Lower leg skin (tissue), 4 donors: Measurements from ENCODE around the gene LYZL2. TPM values are rescaled to one million over a fixed set of nuclear protein-coding genes. Genes with fewer than 3 reads are reported as not detected.
"Not testable (repeated sequence)": the region's sequence is repeated elsewhere in the genome, so short reads cannot be mapped to it uniquely, and the experiment has no call there.

Source experiments
- DNase-seq, 2 donors: peaks; one replicate each; pipeline ENCODE4 v3.0.0-alpha.2; 2019; ENCODE audit warnings: low spot score in 2 of 2
- H3K4me3 ChIP-seq: fragments of 200-600 bp; sonication (generic); 2 replicates; pipeline ENCODE4 v1.5.1; 2017; ENCODE audit warnings: mild to moderate bottlenecking, low read depth; ENCODE audit not compliant: poor library complexity, severe bottlenecking
- POLR2A ChIP-seq, 2 donors: fragments of 450-650 bp; IDR thresholded peaks; one replicate each; pipeline ENCODE4 v1.6.1; 2016 to 2017; ENCODE audit warnings: antibody characterized with exemption in 2 of 2, mild to moderate bottlenecking in 1 of 2, moderate library complexity in 1 of 2
- WGBS, 2 donors: methylation state at CpG; one replicate each; pipeline ENCODE4 v1.1.5; 2018; 5-methylcytosine and 5-hydroxymethylcytosine counted together
- intact Hi-C: fragments of 100-400 bp; cut with DNase I; formaldehyde crosslinking; loops from one replicate; pipeline ENCODE4 v1.15.0; 2023; ENCODE audit warnings: low total_unique reads
- total RNA-seq, 4 donors: library from RNA; depleted of rRNA; stranded (reverse); fragments of >200 nt; gene quantifications; one replicate each; pipeline ENCODE4 v1.1.0, GENCODE V29; 2016
- TF ChIP-seq, protein P1 (sequence below), 3 donors: fragments of 450-650 bp; IDR thresholded peaks; one replicate each; pipeline ENCODE4 v1.5.1; 2016; ENCODE audit warnings: antibody characterized with exemption in 3 of 3, mild to moderate bottlenecking in 3 of 3, moderate library complexity in 2 of 3

The LYZL2 gene
- total RNA-seq, 4 donors from 2014 or later: not detected

DNA sequence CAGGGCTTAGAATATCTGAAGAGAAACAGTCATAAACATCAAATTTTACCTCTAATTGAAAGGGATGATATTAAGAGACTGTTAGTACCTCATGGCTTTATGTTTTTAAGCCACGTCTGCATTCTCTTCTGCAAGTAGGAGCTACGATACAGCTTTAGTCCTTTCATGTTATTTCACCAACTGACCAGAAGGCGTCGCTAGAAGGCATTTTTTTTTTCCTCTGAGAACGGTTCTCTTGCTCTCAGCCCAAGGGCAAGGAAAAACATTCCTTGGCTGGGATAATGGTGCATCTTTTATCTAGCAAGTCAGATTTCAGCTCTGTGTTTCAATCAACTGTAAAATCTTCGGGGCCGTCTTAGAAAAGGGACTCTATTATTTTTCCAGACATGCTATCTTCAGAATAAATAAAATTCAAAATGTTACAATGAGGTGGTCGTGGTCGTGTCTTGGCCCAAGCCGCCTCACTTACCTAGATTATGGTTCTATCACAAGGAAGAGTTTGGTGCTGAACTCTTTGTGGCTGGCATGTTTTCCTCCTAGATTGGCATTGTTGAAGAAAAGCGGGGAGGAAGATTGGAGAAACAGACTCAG lies 41.6 kb upstream of the LYZL2 start:
- peak in 1 of 2 donors; percentile 25 for DNase-seq
- 33% methylated on average over 11 of the region's 11 CpGs for WGBS, 2 donors
- TF ChIP-seq POLR2A (IDR thresholded peaks at IDR 0.05): no peak
- TF ChIP-seq, protein P1, sequence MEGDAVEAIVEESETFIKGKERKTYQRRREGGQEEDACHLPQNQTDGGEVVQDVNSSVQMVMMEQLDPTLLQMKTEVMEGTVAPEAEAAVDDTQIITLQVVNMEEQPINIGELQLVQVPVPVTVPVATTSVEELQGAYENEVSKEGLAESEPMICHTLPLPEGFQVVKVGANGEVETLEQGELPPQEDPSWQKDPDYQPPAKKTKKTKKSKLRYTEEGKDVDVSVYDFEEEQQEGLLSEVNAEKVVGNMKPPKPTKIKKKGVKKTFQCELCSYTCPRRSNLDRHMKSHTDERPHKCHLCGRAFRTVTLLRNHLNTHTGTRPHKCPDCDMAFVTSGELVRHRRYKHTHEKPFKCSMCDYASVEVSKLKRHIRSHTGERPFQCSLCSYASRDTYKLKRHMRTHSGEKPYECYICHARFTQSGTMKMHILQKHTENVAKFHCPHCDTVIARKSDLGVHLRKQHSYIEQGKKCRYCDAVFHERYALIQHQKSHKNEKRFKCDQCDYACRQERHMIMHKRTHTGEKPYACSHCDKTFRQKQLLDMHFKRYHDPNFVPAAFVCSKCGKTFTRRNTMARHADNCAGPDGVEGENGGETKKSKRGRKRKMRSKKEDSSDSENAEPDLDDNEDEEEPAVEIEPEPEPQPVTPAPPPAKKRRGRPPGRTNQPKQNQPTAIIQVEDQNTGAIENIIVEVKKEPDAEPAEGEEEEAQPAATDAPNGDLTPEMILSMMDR (IDR thresholded peaks at IDR 0.05): no peak
- intact Hi-C loops: no loop called here
- H3K4me3 ChIP-seq: no peak overlapping the region

DNA sequence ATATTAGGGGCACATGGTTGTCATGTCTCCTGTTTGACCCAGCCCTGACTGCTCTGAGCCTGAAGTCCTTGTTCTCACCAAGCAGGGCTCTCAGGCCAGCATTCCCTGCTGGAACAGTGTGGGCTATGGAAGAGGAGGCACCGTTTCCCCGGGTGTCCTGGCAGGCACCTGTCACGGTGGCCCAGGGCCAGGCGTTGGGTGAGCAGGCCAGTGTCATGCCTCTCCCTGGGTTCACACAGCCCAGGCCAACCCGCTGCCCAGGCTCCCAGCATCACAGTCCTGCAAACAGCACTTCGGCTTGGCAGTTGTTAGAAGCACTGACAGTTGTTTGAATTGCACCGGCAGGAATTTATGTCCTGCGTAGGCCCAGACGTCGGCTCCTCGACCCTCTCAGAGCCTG lies 38.4 kb upstream of the LYZL2 start:
- H3K4me3 ChIP-seq, intact Hi-C loops, DNase-seq: not testable (repeated sequence)
- 76 to 81% methylated on average over 11 of the region's 11 CpGs for WGBS, 2 donors

DNA sequence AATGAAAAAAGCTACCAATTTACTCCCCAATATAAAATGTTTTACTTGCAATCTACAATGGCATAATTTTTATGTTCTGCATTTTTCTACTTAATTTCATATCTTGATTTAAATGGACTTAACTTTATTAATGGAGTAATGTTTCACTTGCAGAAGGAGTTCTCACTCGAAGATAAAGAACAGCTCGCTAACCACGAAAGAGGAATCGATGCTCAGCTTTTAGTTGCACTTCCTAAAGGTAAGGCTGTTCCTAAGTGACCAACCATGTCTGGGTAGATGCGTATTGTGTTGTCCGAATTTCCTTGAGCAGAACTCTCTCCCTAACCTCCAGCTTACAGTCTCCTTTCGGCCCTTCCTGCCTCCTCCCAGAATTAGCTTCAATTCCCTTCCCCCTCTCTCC lies 33.9 kb upstream of the LYZL2 start:
- H3K4me3 ChIP-seq, DNase-seq, intact Hi-C loops: not testable (repeated sequence)
- 80 to 88% methylated on average over 6 to 7 of the region's 7 CpGs for WGBS, 2 donors

DNA sequence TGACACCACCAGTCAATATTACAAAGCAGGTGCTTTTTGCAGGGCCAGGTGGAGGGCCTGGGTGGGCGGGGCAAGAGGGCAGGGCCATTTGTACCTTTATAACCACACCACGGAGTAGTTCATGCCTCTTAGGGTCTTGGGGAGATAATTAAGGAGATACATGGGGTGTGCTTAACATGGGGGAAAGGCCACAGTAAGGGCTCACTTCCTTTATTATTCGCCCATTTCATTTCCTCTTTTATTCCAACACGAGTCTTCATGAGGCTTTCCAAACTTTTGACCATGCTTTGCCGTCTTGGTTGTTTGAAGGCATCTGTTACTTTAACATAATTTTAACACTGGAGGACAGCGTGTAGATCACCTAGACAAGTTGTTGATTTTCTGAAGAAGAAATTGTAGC lies 33.3 kb upstream of the LYZL2 start:
- 90 to 91% methylated on average over 6 of the region's 6 CpGs for whole genome bisulfite sequencing, 2 donors

DNA sequence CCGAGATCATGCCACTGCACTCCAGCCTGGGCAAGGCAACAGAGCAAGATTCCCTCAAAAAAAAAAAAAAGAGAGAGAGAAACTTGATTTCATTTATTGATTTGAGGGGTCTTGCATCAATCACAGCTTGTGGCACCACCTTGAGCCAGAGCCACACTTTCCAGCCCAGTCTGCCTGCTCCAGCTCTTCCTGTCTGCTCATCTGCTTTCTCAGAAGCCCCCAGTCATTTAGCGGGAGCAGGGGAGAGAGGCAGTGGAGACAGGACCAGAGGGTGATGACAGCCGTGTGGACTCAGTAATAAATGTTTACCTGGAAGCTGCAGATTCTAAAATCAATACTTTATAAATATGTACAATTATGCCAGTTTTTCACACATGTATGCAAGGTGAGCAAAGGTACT lies 30.8 kb upstream of the LYZL2 start:
- intact Hi-C loops, DNase-seq, H3K4me3 ChIP-seq: not testable (repeated sequence)
- WGBS, 2 donors: 80 to 84% methylated on average over 3 of the region's 3 CpGs

More for the DNA sequence above, 33.3 kb upstream of the LYZL2 start:
- DNase-seq: no peak
- intact Hi-C loops: no loop called here
- no peak for TF ChIP-seq POLR2A (IDR thresholded peaks at IDR 0.05)
- TF ChIP-seq, protein P1 (IDR thresholded peaks at IDR 0.05): no peak
- H3K4me3 ChIP-seq: no peak overlapping the region

DNA sequence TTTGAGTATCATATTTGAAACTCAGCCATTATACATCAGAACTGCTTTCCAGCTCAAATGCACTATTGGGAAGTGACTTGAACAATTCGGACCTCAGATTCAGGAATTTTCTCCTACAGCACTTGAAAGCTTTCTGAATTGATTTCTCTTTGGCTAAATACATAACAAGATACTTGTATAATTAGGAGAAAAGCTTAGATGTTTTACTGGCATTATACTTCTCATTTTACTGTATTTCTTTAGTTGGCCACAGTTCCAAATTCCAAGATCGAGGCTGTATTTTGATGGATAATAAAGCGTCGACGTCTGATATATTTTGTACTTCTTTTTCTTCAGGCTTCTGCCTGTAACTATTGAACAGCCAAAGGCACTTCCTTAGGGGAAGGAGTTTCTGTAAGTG lies 26.7 kb upstream of the LYZL2 start:
- intact Hi-C loops: no loop called here
- no peak for DNase-seq
- 34 to 56% methylated on average over 5 of the region's 5 CpGs for WGBS, 2 donors
- no peak overlapping the region for H3K4me3 ChIP-seq
- TF ChIP-seq POLR2A (IDR thresholded peaks at IDR 0.05): no peak
- TF ChIP-seq, protein P1 (IDR thresholded peaks at IDR 0.05): no peak

DNA sequence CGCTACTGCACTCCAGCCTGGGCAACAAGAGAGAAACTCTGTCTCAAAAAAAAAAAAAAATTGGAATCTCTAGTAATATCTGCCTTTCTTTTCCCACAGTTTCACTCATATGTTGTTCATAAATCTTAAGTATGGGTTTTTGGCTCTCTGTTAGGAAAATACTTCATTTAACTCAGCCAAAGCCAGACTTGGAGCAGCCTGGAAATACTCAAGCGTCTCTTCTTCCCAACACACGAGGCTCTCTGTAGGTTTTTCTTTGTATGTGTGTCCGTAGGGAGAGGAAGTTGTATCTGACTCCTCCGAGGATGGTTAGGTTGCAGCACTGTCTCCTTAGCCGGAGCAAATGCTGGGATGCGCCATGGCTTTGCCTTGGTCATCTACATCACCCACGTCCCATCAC lies 25.4 kb upstream of the LYZL2 start:
- WGBS, 2 donors: 58 to 73% methylated on average over 8 of the region's 8 CpGs
- not testable (repeated sequence) for DNase-seq

DNA sequence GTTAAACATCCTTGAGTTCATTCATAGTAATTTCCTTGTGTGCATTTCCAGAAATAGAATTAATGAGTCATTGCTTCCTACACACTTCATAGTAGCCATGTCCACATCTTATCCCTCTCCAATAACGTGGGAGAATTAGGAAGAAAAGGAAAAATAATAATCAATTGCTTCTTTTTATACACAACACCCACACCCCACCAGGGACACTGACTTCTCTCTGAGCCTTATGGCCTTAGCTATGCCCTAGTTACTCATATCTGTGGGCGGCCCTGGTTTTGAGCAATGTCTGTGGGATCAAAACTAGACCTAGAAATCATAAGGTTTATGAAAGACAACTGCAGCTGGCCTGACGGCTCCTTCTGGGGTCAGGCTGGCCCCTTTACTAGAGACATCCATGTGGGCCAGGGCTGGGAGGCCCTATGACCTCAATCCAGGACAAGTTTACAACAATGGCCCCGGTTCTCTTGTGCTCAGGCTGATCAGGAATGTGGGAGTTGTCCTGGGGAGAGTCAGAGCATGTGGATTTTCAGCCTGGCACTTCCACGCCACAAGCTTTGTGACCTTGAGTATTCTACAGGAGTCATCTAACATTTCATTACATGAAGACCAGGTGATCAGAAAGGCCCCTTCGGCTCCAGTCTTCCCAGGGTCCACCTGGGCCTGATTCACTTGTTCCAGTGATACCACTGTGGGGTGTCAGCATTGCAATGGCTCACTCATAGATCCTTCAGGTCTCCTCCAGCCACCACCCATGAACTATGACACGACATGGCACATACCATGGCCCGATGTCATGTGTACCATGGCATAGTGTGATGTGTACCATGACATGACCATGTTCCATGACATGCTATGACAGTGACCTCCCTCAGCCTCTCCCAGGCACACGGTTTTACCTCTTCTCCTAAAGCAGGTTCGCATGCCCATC lies 22.2 kb upstream of the LYZL2 start:
- DNase-seq, H3K4me3 ChIP-seq, intact Hi-C loops: not testable (repeated sequence)
- 80 to 84% methylated on average over 9 to 10 of the region's 10 CpGs for WGBS, 2 donors

More for the DNA sequence above, 25.4 kb upstream of the LYZL2 start:
- intact Hi-C loops, H3K4me3 ChIP-seq: not testable (repeated sequence)
